Tibial artery (tissue), 4 donors: ENCODE measurements around the gene AK8.

Experiments
- DNase-seq, 2 donors: peaks; one replicate each; pipeline ENCODE4 v3.0.0-alpha.2; 2019
- H3K27ac ChIP-seq, 2 donors: fragments of 200-600 bp; sonication (generic) in 1 of 2; 1 replicate in 1 of 2; 2 replicates in 1 of 2; pipeline ENCODE4 v1.5.1; 2018 to 2019; ENCODE audit warnings: mild to moderate bottlenecking in 1 of 2
- H3K27me3 ChIP-seq, 2 donors: fragments of 200-600 bp; sonication (generic) in 1 of 2; one replicate each; pipeline versions ENCODE4 v1.5.1 to v1.6.0; 2016 to 2019
- H3K36me3 ChIP-seq, 3 donors: fragments of 200-600 bp; sonication (generic) in 2 of 3; one replicate each; pipeline ENCODE4 v1.5.1; 2016 to 2019; ENCODE audit warnings: mild to moderate bottlenecking in 2 of 3
- H3K4me1 ChIP-seq, 4 donors: fragments of 200-600 bp; sonication (generic) in 2 of 4; 1 replicate in 3 of 4; 2 replicates in 1 of 4; pipeline ENCODE4 v1.5.1; 2016 to 2019
- H3K4me3 ChIP-seq, 2 donors: fragments of 200-600 bp; sonication (generic) in 1 of 2; 1 replicate in 1 of 2; 2 replicates in 1 of 2; pipeline ENCODE4 v1.5.1; 2018 to 2019; ENCODE audit warnings: mild to moderate bottlenecking in 2 of 2
- H3K9me3 ChIP-seq, 3 donors: fragments of 200-600 bp; sonication (generic) in 1 of 3; one replicate each; pipeline ENCODE4 v1.5.1; 2016 to 2019
- CTCF ChIP-seq, 2 experiments: fragments of 200-600 bp in 1 of 2; fragments of 450-650 bp in 1 of 2; IDR thresholded peaks; one replicate each; pipeline ENCODE4 v1.5.1; 2017 to 2019; ENCODE audit warnings: antibody characterized with exemption in 2 of 2, mild to moderate bottlenecking in 1 of 2, moderate library complexity in 1 of 2
- intact Hi-C: fragments of 100-400 bp; cut with DNase I; formaldehyde crosslinking; loops from one replicate; pipeline ENCODE4 v1.15.0; 2023; ENCODE audit warnings: low total_unique reads

Gene AK8

GRCh38 chr9:132863096-132863495, 15.0 kb downstream of the AK8 start:
- no peak for DNase-seq
- H3K27me3 ChIP-seq, result peaks cover 0 to 7% of the 10 kb centered on the region in 2 donors
- no peaks in the 10 kb centered on the region for H3K36me3 ChIP-seq
- no peak overlapping the region for H3K27ac ChIP-seq
- TF ChIP-seq CTCF (IDR thresholded peaks at IDR 0.05), result no peak
- H3K4me3 ChIP-seq, result no peak overlapping the region
- H3K4me1 ChIP-seq, result no peaks in the 10 kb centered on the region
- intact Hi-C loops, result no loop called here
- H3K9me3 ChIP-seq, result no peaks in the 10 kb centered on the region

GRCh38 chr9:132862533-132862932, 15.6 kb downstream of the AK8 start:
- no peak for DNase-seq
- Histone ChIP-seq H3K4me1 (peaks cover 0 to under 1% (median 0%) of the 10 kb centered on the region in 4 donors), H3K36me3 (no peaks in the 10 kb centered on the region), H3K27me3 (peaks cover 0 to 13% of the 10 kb centered on the region in 2 donors), H3K4me3 (no peak overlapping the region), H3K9me3 (no peaks in the 10 kb centered on the region), H3K27ac (no peak overlapping the region)
- intact Hi-C loops, result no loop called here
- no peak for TF ChIP-seq CTCF (IDR thresholded peaks at IDR 0.05)

- no peak for DNase-seq
- intact Hi-C loops, result no loop called here
- no peak for TF ChIP-seq CTCF (IDR thresholded peaks at IDR 0.05)
- no peak overlapping the region for H3K4me3 ChIP-seq
- H3K36me3 ChIP-seq, result no peaks in the 10 kb centered on the region
- H3K4me1 ChIP-seq, result peaks cover 0 to 6% (median 0%) of the 10 kb centered on the region in 4 donors
- no peaks in the 10 kb centered on the region for H3K9me3 ChIP-seq
- H3K27ac ChIP-seq, result no peak overlapping the region
- peaks cover 0 to 14% of the 10 kb centered on the region in 2 donors for H3K27me3 ChIP-seq
Observed at GRCh38 chr9:132861666-132862065, 16.4 kb downstream of the AK8 start.

- intact Hi-C loops, result no loop called here
- no peak for TF ChIP-seq CTCF (IDR thresholded peaks at IDR 0.05)
- Histone ChIP-seq H3K27ac (no peak overlapping the region), H3K9me3 (no peaks in the 10 kb centered on the region), H3K4me3 (no peak overlapping the region), H3K27me3 (peaks cover 0 to 14% of the 10 kb centered on the region in 2 donors), H3K4me1 (peaks cover 0 to 6% (median 0%) of the 10 kb centered on the region in 4 donors), H3K36me3 (no peaks in the 10 kb centered on the region)
- DNase-seq, result no peak
Observed at GRCh38 chr9:132858751-132859150, 19.3 kb downstream of the AK8 start.

- intact Hi-C loops, result no loop called here
- no peak for DNase-seq
- H3K27ac ChIP-seq, result peak overlapping the region; percentile 20 to 30
Observed at GRCh38 chr9:132857616-132858342, 20.3 kb downstream of the AK8 start.

More at GRCh38 chr9:132857616-132858342, 20.3 kb downstream of the AK8 start:
- Histone ChIP-seq H3K4me3 (no peak overlapping the region), H3K27me3 (peaks cover 0 to 14% of the 10 kb centered on the region in 2 donors), H3K9me3 (no peaks in the 10 kb centered on the region), H3K4me1 (peaks cover 0 to 6% (median 0%) of the 10 kb centered on the region in 4 donors), H3K36me3 (no peaks in the 10 kb centered on the region)
- TF ChIP-seq CTCF (IDR thresholded peaks at IDR 0.05), result no peak
